Embryonic facial prominence (tissue), 1 donor: ENCODE results near the gene GAS7.
"Not testable (repeated sequence)": the region's sequence is repeated elsewhere in the genome, so short reads cannot be mapped to it uniquely, and the experiment has no call there.

ENCODE experiments used
- DNase-seq: peaks from one replicate; pipeline ENCODE4 v3.0.0-alpha.2; 2016; ENCODE audit errors: extremely low spot score

The GAS7 gene

GRCh38 chr17:10022416-10022815, 176.0 kb downstream of the GAS7 start:
- no peak for DNase-seq

GRCh38 chr17:10021272-10021984, 177.0 kb downstream of the GAS7 start:
- DNase-seq, result no peak

GRCh38 chr17:10019941-10020451, 178.4 kb downstream of the GAS7 start:
- no peak for DNase-seq

GRCh38 chr17:10018461-10018891, 179.9 kb downstream of the GAS7 start:
- DNase-seq, result no peak

- not testable (repeated sequence) for DNase-seq
Measured at GRCh38 chr17:10016958-10017570, 181.3 kb downstream of the GAS7 start.

- DNase-seq, result no peak
Measured at GRCh38 chr17:10013365-10014112, 184.9 kb downstream of the GAS7 start.

GRCh38 chr17:10010752-10011151, 187.7 kb downstream of the GAS7 start:
- no peak for DNase-seq

- DNase-seq, result no peak
Measured at GRCh38 chr17:10003705-10004104, 194.7 kb downstream of the GAS7 start.

- not testable (repeated sequence) for DNase-seq
Measured at GRCh38 chr17:10002567-10003360, 195.6 kb downstream of the GAS7 start.

- DNase-seq, result no peak
Measured at GRCh38 chr17:10001306-10001873, 197.0 kb downstream of the GAS7 start.

GRCh38 chr17:9999919-10000695, 198.3 kb downstream of the GAS7 start:
- DNase-seq, result no peak

- DNase-seq, result no peak
Measured at GRCh38 chr17:9998060-9998459, 200.3 kb downstream of the GAS7 start.

GRCh38 chr17:9994761-9995160, 203.6 kb downstream of the GAS7 start:
- DNase-seq, result no peak

- no peak for DNase-seq
Measured at GRCh38 chr17:9991796-9992195, 206.6 kb downstream of the GAS7 start.

GRCh38 chr17:9991351-9991750, 207.1 kb downstream of the GAS7 start:
- no peak for DNase-seq

- no peak for DNase-seq
Measured at GRCh38 chr17:9987779-9988585, 210.4 kb downstream of the GAS7 start.

- DNase-seq, result no peak
Measured at GRCh38 chr17:9986754-9987382, 211.5 kb downstream of the GAS7 start.

GRCh38 chr17:9985646-9986045, 212.8 kb downstream of the GAS7 start:
- no peak for DNase-seq

GRCh38 chr17:9984768-9985167, 213.6 kb downstream of the GAS7 start:
- no peak for DNase-seq
